ENCODE results near the gene SLX1A. TPM values are rescaled to one million over a fixed set of nuclear protein-coding genes. Genes with fewer than 3 reads are reported as not detected.

The SLX1A gene
- total and polyA plus RNA-seq, 9 of the 15 experiments (the other 6 are each of a cell fraction or from before 2014, with no cell fraction given): 2.3 to 86.5 (median 11.6) TPM

DNA sequence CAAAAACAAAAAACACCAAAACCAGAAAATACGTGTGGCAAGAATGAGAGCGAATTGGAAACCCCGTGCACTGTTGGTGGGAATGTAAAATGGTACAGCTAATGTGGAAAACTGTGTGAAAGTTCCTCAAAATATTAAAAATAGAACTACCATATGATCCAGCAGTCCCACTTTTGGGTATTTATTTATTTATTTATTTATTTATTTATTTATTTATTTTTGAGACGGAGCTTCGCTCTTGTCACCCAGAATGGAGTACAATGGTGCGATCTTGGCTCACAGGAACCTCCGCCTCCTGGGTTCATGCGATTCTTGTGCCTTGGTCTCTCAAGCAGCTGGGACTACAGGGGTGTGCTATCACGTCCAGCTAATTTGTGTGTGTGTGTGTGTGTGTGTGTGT lies 41.2 kb upstream of the SLX1A start (continued):
- TF ChIP-seq NCOA1 (IDR thresholded peaks at IDR 0.05; ENCODE audit: low read depth) (no peak), ZNF354B (CRISPR knock-in tag; IDR thresholded peaks at IDR 0.05) (no peak), ZNF165 (CRISPR knock-in tag; IDR thresholded peaks at IDR 0.05; ENCODE audit: borderline replicate concordance) (no peak), POLR2B (IDR thresholded peaks at IDR 0.05; ENCODE audit: low read depth, partially characterized antibody) (no peak)

DNA sequence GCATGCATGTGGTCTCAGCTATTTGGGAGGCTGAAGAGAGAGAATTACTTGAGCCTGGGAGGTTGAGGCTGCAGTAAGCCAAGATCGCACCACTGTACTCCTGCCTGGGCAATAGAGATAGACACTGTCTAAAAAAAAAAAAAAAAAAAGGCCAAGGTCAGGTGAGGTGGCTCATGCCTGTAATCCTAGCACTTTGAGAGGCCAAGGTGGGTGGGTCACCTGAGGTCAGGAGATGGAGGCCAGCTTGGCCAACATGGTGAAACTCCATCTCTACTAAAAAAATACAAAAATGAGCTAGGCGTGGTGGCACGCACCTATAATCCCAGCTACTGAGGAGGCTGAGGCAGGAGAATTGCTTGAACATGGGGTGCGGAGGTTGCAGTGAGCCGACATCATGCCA lies 38.5 kb upstream of the SLX1A start:
- no TSS peak for BruUV-seq (replicated peaks)
- H3K4me2 ChIP-seq (ENCODE audit: insufficient read depth, low read length): no peak overlapping the region
- H3K4me1 ChIP-seq (replicated peaks in 1 of 2; ENCODE audit: control insufficient read depth in 2 of 2, insufficient read depth in 2 of 2, low read length in 2 of 2): peaks cover 0 to 6% of the 10 kb centered on the region in 2 experiments; a peak in 2 of 5 replicates
- FAIRE-seq: no peak
- DNase-seq (ENCODE audit: extremely low read depth in 1 of 4, low spot score in 3 of 4): no peak
- no peaks in the 10 kb centered on the region for H3K79me2 ChIP-seq (ENCODE audit: control insufficient read depth, insufficient read depth, low read length)
- H2AFZ ChIP-seq (ENCODE audit: low read depth, low read length): no peak overlapping the region
- CTCF ChIA-PET (ENCODE audit: low intra/inter-chr PET ratio): no interaction called here
- POLR2A ChIA-PET: no interaction called here
- TF ChIP-seq POLR2H (tag; IDR thresholded peaks at IDR 0.05; ENCODE audit: low read depth) (no peak), HMG20A (CRISPR knock-in tag; conservative IDR thresholded peaks at IDR 0.05) (no peak)
- in situ Hi-C loops (cut with MboI) (no loop called here), intact Hi-C loops (cut with micrococcal nuclease) (no loop called here)
- no peaks in the 10 kb centered on the region for H3K9me3 ChIP-seq (replicated peaks; ENCODE audit: control insufficient read depth, insufficient read depth, low read depth, low read length)
- H3K27ac ChIP-seq (ENCODE audit: extremely low read depth, low read depth, low read length): no peak overlapping the region
- H3K9me1 ChIP-seq (ENCODE audit: control insufficient read depth, insufficient read depth, low read length): no peaks in the 10 kb centered on the region
- no peak overlapping the region for H3K4me3 ChIP-seq
- ATAC-seq: no peak
- 73% methylated on average over 5 of the region's 5 CpGs for WGBS (ENCODE audit: insufficient coverage, low coverage, missing lambda C conversion rate)
- H4K20me1 ChIP-seq (replicated peaks; ENCODE audit: control insufficient read depth, insufficient read depth, low read length): no peaks in the 10 kb centered on the region
- H3K36me3 ChIP-seq (ENCODE audit: control insufficient read depth, insufficient read depth, low read length): no peaks in the 10 kb centered on the region
- no peak overlapping the region for H3K9ac ChIP-seq (ENCODE audit: insufficient read depth in 1 of 2, low read depth in 2 of 2, low read length in 2 of 2)
- no peaks in the 10 kb centered on the region for H3K27me3 ChIP-seq (ENCODE audit: control insufficient read depth in 2 of 2, insufficient read depth in 2 of 2, low read length in 2 of 2)

Measured in K562 (cell line).